Ovary (tissue), 3 donors: Measurements from ENCODE around the gene CDK19.

Experiments
- CTCF ChIP-seq, 3 donors: fragments of 450-650 bp in 2 of 3; fragments of 200-600 bp in 1 of 3; IDR thresholded peaks; one replicate each; pipeline versions ENCODE4 v1.5.1 to v1.8.0; 2016 to 2022; ENCODE audit warnings: antibody characterized with exemption in 3 of 3, mild to moderate bottlenecking in 1 of 3
- EP300 ChIP-seq: sonication (generic); formaldehyde crosslinking; IDR thresholded peaks from one replicate; pipeline ENCODE4 v1.6.1; 2017; ENCODE audit warnings: antibody characterized with exemption
- donor health status: DM: no; HTN: no; CAD: no.

GRCh38 chr6:110674096-110674495 is 141.2 kb downstream of the CDK19 start:
- no peak for TF ChIP-seq CTCF (IDR thresholded peaks at IDR 0.05)
- TF ChIP-seq EP300, result no peak
